ENCODE measurements around the gene PACSIN1. TPM values are rescaled to one million over a fixed set of nuclear protein-coding genes. Genes with fewer than 3 reads are reported as not detected.

PACSIN1 gene, protein sequence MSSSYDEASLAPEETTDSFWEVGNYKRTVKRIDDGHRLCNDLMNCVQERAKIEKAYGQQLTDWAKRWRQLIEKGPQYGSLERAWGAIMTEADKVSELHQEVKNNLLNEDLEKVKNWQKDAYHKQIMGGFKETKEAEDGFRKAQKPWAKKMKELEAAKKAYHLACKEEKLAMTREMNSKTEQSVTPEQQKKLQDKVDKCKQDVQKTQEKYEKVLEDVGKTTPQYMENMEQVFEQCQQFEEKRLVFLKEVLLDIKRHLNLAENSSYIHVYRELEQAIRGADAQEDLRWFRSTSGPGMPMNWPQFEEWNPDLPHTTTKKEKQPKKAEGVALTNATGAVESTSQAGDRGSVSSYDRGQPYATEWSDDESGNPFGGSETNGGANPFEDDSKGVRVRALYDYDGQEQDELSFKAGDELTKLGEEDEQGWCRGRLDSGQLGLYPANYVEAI
- polyA plus RNA-seq (3.1 and 5.7 TPM in 2 replicates), polyA minus RNA-seq (1.9 and 2.4 TPM in 2 replicates)

DNA sequence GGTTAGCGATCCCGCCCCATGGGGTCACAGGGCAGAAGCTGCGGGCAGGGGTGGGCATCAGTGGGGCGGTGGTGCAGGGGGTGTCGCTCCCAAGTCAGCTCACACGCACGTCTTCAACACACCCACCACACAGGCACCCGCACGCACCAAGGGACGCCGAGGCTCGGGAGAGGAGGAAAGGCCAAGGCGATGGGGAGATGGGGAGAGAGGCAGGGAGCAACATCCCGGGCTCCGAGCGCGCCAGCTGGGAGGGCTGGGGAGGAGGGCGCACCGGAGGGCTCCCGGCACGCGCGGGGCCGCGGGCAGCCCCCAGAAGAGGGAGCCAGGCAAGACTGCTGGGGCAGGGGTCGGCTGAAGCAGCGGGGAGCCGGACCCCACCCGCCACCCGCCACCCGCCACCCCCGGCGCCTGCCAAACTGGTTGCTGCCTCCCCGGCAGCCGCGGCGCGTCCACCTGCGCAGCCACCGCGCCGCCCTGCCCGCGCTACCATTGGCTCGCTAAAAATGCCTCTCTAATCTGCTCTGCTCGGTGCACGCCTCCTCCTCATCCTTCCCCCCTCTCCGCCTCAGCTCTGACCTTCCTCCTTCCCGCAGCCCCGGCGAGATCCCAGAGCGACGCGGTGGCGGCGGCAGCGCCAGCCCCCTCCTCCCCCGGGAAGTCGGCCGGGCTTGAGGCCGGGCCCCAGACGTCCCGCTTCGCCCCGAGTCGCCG lies at the start of gene PACSIN1:
PACSIN1 (plus strand) TSS at position 546 of the 711 bp plus-strand sequence. CDS start 60,230 bp downstream, outside the sequence.
- Histone ChIP-seq H3K27me3 (ENCODE audit: insufficient read depth, low read depth, low read length) (peaks cover 9% of the 10 kb centered on the region), H3K9me3 (ENCODE audit: low read length) (no peaks in the 10 kb centered on the region), H3K79me2 (replicated peaks; ENCODE audit: insufficient read depth, low read length) (no peaks in the 10 kb centered on the region), H3K4me3 (ENCODE audit: low read length) (peak within 1 kb of the TSS; percentile 73), H3K9ac (ENCODE audit: low read length) (peak within 1 kb of the TSS; percentile 56), H3K36me3 (ENCODE audit: insufficient read depth, low read length) (no peaks in the 10 kb centered on the region), H3K4me2 (ENCODE audit: low read length) (peak within 1 kb of the TSS; percentile 78), H4K20me1 (ENCODE audit: insufficient read depth) (no peaks in the 10 kb centered on the region), H3K9me2 (ENCODE audit: insufficient read depth, low read length) (no peaks in the 10 kb centered on the region), H2AFZ (ENCODE audit: low read depth, low read length) (peak within 1 kb of the TSS; percentile 68), H3K27ac (ENCODE audit: low read length) (no peak within 1 kb of the TSS), H3F3A (ENCODE audit: insufficient read depth, low read length, poor library complexity, severe bottlenecking) (no peaks in the 10 kb centered on the region)
- TF ChIP-seq POLR2AphosphoS5 (IDR thresholded peaks at IDR 0.05) (no peak), MXI1 (conservative IDR thresholded peaks at IDR 0.05; ENCODE audit: poor library complexity, severe bottlenecking) (peak; percentile 17)

DNA sequence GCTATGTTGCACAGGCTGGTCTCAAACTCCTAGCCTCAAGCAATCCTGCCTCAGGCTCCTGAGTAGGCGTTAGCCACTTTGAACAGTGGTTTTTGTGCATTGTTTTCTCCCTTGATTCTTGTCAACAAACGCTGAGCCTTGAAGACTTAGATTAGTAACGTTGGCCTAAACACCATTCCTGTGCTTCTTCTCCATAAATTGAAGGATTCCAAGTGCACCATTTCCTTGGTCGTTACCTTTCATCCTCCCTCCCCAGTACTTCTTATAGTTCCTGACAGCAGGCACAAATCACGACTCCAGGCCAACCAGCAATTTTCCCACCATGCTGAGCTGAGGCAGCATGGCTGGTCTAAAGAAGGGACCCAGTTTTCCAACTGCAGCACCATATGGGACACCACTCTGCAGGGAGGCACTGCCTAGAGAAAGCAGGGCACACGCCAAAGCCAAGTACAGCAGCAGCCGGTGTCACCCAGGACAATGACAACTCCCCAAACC lies 49.0 kb upstream of the PACSIN1 start:
- Histone ChIP-seq H3K79me2 (replicated peaks; ENCODE audit: insufficient read depth, low read length) (no peaks in the 10 kb centered on the region), H3F3A (ENCODE audit: insufficient read depth, low read length, poor library complexity, severe bottlenecking) (no peaks in the 10 kb centered on the region), H3K4me3 (ENCODE audit: low read length) (no peak overlapping the region), H3K9me2 (ENCODE audit: insufficient read depth, low read length) (no peaks in the 10 kb centered on the region), H3K27me3 (ENCODE audit: insufficient read depth, low read depth, low read length) (no peaks in the 10 kb centered on the region), H3K9ac (ENCODE audit: low read length) (no peak overlapping the region), H3K9me3 (ENCODE audit: low read length) (no peaks in the 10 kb centered on the region), H3K36me3 (ENCODE audit: insufficient read depth, low read length) (peaks cover 8% of the 10 kb centered on the region), H3K4me2 (ENCODE audit: low read length) (no peak overlapping the region), H3K27ac (ENCODE audit: low read length) (no peak overlapping the region), H4K20me1 (ENCODE audit: insufficient read depth) (no peaks in the 10 kb centered on the region), H2AFZ (ENCODE audit: low read depth, low read length) (no peak overlapping the region)
- TF ChIP-seq EZH2 (IDR thresholded peaks at IDR 0.05; ENCODE audit: borderline replicate concordance, insufficient read depth, low read length, poor library complexity, severe bottlenecking) (no peak), RAD21 (conservative IDR thresholded peaks at IDR 0.05) (no peak), MXI1 (conservative IDR thresholded peaks at IDR 0.05; ENCODE audit: poor library complexity, severe bottlenecking) (no peak), EP300 (conservative IDR thresholded peaks at IDR 0.05; ENCODE audit: poor library complexity, severe bottlenecking) (no peak), SMC3 (conservative IDR thresholded peaks at IDR 0.05; ENCODE audit: poor library complexity) (no peak), POLR2AphosphoS5 (IDR thresholded peaks at IDR 0.05) (no peak), TAF1 (IDR thresholded peaks at IDR 0.05; ENCODE audit: low read depth) (no peak)
- TF ChIP-seq, protein P1, sequence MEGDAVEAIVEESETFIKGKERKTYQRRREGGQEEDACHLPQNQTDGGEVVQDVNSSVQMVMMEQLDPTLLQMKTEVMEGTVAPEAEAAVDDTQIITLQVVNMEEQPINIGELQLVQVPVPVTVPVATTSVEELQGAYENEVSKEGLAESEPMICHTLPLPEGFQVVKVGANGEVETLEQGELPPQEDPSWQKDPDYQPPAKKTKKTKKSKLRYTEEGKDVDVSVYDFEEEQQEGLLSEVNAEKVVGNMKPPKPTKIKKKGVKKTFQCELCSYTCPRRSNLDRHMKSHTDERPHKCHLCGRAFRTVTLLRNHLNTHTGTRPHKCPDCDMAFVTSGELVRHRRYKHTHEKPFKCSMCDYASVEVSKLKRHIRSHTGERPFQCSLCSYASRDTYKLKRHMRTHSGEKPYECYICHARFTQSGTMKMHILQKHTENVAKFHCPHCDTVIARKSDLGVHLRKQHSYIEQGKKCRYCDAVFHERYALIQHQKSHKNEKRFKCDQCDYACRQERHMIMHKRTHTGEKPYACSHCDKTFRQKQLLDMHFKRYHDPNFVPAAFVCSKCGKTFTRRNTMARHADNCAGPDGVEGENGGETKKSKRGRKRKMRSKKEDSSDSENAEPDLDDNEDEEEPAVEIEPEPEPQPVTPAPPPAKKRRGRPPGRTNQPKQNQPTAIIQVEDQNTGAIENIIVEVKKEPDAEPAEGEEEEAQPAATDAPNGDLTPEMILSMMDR (IDR thresholded peaks at IDR 0.05; ENCODE audit: poor library complexity, severe bottlenecking) = no peak
- TF ChIP-seq, protein P2, sequence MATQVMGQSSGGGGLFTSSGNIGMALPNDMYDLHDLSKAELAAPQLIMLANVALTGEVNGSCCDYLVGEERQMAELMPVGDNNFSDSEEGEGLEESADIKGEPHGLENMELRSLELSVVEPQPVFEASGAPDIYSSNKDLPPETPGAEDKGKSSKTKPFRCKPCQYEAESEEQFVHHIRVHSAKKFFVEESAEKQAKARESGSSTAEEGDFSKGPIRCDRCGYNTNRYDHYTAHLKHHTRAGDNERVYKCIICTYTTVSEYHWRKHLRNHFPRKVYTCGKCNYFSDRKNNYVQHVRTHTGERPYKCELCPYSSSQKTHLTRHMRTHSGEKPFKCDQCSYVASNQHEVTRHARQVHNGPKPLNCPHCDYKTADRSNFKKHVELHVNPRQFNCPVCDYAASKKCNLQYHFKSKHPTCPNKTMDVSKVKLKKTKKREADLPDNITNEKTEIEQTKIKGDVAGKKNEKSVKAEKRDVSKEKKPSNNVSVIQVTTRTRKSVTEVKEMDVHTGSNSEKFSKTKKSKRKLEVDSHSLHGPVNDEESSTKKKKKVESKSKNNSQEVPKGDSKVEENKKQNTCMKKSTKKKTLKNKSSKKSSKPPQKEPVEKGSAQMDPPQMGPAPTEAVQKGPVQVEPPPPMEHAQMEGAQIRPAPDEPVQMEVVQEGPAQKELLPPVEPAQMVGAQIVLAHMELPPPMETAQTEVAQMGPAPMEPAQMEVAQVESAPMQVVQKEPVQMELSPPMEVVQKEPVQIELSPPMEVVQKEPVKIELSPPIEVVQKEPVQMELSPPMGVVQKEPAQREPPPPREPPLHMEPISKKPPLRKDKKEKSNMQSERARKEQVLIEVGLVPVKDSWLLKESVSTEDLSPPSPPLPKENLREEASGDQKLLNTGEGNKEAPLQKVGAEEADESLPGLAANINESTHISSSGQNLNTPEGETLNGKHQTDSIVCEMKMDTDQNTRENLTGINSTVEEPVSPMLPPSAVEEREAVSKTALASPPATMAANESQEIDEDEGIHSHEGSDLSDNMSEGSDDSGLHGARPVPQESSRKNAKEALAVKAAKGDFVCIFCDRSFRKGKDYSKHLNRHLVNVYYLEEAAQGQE (IDR thresholded peaks at IDR 0.05; ENCODE audit: borderline replicate concordance) = no peak
